HG03135 (cell line): ENCODE results near the gene HOXB7.

Experiments used
- ATAC-seq: cut with Tn5 transposase; IDR thresholded peaks from one replicate; pipeline ENCODE4 v1.9.1; 2021; ENCODE audit warnings: mild to moderate bottlenecking, moderate library complexity; ENCODE audit not compliant: unreplicated experiment

Gene HOXB7

DNA sequence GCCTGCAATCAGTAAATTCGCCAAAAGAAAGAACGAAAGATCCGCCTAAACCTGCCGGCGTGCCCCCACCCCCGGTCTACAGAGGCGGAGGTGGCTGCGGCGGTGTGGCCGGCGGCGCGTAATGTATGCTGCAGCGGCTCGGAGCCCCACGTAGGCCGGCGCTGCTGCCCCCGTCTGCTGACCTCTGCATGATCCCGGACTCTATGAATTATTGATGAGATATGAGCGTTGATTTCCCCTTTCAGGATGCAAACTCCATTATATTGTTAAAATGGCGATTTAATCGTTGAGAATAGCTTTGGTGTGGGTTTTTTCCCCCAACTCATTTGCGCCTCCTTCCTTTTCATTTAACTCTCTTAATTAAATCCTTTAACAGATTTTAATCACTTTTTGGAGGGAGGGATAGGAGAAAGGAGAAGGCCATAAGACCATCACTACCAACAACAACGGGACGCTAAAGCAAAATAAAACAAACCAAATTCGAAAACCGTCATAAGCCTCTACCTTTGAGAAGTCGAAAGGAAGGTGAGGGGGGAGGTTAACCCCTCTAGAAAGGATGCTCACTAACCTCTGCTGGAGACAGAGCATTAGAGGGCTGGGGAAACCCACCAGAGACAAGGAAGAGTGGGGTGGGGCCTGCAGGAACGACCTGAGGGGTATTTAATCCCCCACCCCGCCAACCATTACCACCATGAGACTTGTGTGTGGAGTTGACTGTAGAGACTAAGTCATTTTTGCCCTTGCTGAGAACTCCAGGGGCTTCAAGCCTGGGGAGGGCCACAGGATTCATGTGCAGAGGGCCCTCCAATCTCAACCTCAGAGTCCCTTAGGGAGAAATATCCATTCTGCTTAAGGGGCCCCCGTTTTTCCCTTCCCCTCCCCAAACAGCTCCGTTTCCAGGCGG lies 24.2 kb downstream of the HOXB7 start:
- ATAC-seq = no peak

DNA sequence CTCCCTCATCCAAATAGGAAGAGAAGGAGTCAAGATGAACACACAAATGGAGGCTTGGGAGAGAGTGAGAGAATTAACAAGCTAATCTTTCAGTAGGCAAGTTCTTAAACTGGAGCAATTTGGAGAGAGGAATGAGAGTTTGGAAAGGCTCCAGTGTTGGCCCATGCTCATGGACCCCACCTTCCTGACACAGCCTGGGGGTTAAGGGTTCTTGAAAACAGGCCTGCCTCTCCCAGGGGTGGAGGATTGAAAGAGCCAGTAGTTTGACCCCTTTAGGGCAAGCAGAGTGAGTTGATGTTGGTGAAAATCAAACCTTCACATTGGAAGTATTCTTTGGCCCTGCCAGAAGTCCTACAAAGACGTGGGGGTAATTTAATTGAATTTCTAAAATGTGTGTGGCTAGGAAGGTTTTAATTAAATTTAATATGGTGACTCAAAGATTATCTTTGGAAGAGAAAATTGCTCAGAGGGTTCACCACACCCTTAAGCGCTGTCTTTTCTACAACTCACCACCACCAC lies 26.5 kb downstream of the HOXB7 start:
- no peak for ATAC-seq

DNA sequence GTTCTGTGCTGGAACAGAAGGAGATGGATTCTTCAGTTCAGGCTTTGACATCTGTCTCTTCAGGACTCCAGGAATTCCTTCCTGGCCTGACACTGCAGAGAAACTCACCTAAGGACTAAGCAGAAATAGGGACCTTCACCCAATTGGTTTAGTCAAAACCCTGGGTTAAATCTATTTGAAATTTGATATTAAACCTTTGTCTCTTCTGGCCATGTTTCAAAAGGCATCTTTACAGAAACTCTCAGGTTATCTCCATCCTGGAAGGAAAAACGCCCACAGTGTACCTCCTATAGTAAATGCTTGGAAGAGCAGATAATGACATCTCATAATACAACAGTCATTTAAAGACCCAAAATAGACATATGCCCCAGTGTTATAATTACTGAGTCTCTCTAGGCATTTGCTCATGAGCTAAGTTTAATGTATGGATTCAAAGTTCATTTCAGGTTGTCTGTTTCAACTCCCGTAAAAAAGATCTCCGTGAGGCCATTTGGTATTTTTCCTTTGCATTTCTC lies 27.1 kb downstream of the HOXB7 start:
- no peak for ATAC-seq

DNA sequence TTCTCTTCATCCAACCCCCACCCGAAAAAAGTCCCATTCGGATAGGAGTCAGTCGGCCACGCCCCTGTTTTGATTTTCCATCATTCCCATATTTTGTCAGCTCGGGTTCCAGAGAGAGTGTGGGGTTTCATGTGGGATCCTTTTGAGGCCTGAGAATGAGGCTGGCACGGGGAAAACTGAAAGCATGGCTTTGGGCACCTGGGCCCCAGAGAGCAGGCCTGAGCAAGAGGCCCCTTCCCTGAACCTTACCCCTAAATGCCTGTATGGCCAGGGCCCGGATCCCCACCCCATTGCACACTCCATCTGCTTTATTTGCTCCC lies 28.1 kb downstream of the HOXB7 start:
- no peak for ATAC-seq

DNA sequence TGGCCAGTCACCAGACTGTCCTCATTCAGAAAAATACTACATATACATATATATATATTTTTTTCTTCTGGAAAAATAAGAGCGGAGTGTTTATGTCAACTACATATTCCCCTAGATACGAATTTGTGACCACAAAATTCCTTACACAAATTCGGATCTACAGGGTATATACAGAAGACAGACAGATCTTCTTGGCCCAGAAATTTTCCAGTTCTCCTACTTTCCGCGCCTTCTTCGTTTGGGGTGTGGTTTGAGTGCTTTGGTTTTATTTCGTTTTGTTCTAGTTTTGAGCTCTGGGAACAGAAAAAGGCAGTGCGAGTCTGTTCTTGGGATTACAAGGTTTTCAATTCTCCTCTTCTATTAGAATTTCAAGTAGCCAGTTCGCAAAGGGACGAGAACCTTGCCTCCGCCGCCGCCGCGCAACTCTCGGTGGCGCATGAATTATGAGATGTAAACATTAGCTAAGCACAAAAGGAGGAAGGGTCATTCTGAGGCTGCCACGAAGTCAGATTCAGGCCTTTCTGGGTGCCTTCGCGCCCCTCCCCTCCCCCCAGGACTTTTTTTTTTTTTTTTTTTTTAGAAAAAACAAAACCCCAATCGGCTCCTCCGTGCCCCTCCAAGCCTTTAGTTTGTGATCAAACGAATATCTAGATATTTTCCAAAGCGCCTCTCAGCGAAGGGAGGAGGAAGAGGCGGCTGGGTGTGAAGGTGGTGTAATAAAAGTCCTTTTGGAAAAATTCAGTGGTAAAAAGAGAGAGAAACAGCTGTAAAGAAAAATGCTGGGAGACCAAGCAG lies 30.9 kb downstream of the HOXB7 start:
- ATAC-seq = no peak

DNA sequence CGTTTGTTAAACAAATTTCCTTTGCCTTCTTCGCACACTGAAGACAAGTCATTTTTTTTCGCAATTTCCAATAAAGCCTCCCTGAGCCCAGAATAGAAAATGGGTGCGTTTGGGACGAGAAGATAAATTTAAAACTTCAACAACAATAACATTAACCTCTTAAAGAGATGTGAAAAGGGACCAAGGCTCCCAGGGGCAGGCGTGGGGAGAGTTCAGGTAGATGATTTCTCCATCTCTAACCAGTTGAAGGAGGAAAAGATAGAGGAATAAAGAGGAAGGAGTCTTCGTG lies 31.4 kb downstream of the HOXB7 start:
- no peak for ATAC-seq

DNA sequence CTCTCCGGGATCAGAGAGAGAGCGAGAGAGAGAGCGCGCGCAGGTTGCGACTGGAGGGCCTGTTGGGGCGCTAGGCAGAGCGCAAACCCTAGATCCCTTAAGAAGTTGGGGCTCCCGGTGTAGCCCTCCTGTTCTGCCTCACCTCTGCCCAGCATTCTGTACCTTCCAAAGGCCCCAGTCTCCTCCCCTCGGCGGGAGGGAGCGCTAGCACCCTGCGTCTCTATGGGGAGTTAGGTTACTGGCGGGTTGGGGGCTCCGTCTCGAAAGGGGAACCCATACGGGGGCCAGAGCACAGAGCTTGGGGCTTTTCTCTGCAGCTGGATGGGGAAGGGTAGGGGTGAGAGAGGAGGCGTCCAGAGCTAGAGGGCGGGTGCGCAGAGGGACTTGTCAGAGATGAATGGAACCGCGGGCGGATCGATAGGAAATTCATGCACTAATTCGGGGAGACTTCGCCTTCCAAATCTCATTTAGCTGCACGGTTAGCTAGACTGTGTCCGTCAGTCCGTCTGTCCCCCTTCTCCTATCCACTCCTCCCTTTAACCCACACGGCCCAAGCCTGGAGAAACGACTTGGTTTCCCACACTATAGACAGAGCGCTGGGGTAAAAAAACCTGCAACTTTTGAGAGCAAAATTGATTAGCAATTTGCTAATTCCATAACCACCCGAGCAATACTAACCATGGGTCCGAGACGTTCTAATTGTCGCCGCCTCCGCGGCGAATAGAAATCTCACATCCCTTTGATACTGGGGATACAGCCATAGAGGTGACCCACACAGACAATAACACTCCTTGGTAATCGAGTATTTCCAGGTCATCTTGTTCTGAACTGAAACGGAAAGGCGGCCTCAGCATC lies 32.0 kb downstream of the HOXB7 start:
- no peak for ATAC-seq

DNA sequence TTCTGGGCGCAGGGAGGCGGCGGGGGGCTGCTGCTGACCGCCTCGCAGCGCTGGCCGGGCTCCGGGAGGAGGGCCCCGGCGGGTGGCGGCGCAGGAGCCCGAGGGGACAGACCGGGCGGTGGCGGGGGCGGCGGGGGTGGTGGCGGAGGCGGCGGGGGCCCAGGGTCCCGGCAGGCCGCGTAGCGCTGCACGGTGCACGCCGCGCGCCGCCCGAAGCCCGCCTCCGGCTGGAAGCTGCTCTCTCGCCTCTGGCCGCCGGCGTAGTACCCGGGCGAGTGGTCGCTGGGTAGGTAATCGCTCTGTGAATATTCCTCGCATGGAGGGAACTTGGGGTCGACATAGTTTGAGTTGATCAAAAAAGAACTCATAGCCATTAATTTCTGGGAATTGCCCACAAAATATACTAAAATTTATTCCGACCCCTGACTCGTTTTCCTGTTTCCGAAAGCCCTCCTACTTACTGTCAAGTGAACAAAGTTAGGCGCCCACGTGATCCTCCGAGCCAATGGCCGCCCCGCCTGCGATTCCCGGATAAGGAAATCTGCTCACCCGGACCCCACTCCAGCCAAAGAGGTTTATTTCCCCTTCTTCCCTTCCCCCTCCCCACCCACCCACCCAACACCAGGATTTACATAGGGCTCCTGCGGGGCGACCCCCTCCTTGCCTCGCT lies 32.7 kb downstream of the HOXB7 start, which contains the start of gene HOXB4:
Gene HOXB4, minus strand, starts transcription at position 405 of the 670 bp plus-strand sequence. Its CDS starts 31 bp downstream, at position 374.
- no peak for ATAC-seq

DNA sequence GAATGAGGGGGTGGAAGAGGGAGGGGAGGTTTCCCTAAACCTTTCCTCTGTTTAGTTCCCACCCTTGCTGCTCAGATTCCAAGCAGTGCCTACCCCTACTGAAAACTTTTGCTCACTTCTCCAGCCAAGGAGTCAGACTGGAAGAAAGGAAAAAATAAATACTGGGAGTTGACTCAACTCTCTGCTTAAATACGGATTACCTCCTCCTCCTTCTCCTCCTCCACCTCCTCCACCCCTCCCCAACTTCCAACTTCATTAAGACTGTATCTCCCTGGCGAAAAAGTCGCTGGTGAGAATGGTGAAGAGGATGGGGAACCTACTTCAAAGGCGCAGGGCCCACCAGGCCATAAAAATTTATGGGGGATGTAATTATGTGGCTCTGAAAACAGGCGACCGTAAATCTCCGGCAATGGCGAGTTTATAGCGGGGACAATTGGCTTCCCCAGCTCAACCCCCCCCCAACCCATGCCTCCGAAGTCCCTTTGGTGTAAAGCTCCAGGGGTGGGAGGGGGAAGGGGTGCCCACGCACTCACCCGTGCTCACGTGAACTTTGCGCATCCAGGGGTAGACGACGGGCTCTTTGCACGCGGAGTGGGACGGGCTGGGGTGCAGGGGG lies 33.4 kb downstream of the HOXB7 start:
- ATAC-seq = no peak

DNA sequence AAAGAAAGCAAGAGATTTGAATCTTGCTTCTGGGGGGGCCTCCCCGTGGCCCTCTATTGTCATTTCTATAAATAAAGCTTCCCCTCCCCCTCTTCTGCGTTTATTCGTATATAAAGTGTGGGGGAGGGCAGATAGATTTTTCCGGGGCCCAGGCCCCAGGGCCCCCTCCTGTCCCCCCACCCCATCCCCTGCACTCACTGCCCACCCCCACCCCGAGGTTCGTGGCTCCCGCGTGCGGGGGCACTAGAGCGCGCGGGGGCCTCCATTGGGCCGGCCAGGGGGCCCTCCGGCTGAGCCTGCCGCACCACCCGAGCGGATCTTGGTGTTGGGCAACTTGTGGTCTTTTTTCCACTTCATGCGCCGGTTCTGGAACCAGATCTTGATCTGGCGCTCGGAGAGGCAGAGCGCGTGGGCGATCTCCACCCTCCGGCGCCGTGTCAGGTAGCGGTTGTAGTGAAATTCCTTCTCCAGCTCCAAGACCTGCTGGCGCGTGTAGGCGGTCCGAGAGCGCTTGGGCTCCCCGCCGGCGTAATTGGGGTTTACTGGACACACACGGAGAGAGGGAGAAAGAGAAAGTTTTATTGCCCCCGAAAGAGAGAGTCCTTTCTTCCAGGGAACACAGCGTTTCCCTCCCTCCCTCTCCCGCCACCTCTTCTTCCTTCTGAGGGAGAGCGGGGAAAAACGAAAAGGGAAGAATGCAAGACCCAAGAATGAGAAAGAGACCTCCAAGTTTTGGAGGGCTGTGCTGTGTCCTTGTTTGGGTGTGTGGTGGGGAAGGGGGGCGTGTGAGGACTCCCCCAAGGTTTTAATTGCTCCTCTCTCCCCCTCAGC lies 34.1 kb downstream of the HOXB7 start:
- ATAC-seq = no peak

DNA sequence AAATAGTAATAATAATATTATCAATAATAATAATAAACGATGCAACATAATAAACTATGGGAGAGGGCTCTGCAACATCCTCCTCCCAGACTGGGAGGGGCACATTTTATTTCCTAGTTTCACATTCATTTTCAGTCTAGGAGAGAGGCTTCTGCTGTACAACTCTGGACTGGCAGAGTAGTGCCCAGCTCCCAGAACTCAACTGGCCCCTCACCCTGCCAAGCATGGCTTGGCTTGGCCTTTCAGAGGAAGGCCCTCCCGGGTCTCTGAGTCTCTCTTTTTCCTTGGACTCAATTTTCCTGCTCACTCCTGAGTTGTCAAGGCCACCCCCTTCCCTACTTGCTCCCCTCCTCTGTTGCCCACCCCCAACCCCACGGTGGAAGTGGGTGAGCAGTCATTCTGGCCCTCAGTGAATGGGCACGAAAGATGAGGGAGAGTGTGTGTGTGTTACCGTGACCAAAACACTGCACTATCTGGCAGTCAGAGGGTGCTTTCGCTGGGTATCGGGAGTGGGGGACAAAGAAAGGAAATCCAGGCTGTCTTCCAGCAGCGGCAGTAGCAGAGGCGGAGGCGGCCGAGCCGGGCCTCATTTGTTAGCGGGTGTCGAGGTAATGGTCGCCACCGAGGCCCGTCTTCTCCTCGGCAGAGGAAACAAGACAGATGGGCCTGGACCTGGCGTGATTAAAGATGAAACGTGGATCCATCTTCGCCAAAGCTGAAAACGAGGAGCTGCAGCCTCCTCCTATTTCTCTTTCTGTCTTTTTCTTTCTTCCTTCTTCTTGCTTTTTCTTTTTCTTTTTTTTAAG lies 34.9 kb downstream of the HOXB7 start:
- no peak for ATAC-seq

DNA sequence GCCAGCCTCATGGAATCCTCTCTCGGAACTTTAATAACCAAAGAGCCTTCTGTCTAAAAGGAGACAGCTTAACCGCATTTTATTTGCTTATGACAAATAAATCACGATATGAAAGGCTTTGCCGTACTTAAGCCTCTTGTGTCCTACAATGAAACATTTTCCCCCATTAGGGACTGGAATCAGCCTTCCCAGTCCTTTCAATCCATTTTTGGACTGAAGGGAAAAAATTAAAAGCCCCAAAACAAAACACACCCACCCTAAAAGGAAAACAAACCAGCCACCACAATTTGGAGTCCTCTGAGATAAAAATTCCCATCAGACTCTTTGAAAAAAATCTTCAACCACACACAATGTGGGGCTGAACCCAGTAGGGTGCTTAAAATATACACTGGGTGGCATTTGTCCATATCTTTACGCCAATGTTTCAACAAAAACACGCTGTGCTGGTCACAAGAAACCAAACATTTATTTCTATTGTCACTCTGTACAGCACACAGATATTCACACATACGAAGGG lies 35.7 kb downstream of the HOXB7 start:
- ATAC-seq = no peak

DNA sequence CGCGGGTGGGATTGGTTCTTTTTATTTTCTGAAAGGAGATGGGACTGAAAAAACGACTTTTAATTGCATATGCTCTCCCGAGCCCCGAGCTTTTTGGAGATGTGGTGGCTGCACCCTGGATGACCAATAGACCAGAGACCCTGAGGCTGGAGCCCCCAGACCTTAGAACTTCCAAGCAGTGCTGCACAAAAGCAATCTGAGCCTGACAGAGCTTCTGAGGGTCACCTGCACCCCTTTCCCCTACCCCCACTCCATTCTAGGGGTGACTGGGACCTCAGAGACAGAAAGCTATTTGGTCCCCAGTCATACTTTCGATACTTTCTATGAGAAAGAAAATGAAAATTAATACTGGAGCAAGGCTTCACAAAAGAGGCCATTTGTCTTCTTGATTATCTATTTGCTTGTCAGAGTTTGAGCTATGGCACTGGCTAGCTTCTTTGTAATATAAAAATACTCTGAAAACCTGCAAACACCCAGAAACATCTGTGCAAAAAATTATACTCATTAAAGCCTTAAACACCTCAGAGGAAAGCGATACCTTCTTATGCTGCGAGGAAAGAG lies 36.2 kb downstream of the HOXB7 start:
- no peak for ATAC-seq

DNA sequence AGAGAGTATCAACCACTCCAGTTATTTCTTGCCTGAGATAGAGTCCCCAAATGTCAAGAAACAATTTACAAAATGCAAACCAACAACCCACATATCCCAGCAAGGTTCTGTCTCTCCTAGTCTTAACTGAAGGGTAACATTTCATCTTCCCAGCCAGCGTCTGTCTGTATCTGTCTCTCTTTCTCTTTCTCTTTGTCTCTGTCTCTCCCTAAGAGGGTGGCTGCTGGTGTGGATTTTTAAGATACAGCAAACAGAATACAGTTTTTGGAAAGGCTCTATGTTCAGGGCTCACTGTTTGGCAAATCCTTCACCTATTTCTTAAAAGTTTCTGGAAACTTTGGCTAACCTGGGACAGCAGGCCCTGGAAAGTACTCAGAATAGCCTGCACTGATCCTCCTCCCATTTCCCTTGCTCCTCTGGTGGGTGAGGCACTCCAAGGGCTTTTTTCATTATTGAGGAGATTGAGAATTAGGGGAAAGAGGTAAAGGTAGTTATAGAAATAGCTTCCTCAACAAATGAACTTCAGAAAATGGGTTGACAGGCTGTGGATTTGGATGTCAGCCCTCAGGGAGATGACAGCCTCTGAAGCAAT lies 38.9 kb downstream of the HOXB7 start:
- no peak for ATAC-seq

DNA sequence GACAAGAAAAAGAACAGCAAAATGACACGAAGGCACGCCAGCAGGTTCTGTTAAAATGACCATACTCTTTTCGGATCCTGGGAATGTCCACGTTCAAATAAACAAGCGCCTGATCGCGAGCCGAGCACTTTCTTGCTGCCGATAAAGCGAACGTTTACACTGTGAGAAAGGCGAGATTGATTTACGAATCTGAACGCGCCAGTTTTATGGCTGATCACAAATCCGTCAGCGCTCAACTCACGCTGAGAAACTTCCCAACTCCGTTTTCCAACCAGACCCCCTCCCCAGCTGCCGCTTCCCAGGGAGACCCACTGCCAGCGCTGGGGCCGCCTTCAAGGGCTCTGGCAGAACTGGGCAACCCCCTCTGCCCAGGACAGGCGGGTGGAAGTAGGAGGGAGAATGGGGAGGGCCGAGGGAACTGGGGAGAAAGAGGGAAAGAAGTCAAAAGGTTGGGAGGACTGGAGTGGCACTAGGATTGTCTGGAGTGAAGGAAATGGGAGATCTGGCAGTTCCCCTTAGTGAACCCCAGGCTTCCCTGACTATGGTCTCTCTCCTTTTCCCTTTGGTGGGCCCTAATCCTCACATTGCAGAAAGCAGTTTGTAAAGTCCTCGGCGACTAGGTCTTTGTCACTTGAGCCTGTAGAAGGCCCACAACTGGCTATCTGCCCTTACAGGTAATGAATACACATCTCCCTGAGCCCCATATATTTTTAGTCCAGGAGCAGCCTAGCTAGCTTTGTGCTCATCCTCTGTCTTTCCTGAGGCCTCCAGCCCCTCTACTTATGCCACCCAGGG lies 39.6 kb downstream of the HOXB7 start:
- no peak for ATAC-seq

DNA sequence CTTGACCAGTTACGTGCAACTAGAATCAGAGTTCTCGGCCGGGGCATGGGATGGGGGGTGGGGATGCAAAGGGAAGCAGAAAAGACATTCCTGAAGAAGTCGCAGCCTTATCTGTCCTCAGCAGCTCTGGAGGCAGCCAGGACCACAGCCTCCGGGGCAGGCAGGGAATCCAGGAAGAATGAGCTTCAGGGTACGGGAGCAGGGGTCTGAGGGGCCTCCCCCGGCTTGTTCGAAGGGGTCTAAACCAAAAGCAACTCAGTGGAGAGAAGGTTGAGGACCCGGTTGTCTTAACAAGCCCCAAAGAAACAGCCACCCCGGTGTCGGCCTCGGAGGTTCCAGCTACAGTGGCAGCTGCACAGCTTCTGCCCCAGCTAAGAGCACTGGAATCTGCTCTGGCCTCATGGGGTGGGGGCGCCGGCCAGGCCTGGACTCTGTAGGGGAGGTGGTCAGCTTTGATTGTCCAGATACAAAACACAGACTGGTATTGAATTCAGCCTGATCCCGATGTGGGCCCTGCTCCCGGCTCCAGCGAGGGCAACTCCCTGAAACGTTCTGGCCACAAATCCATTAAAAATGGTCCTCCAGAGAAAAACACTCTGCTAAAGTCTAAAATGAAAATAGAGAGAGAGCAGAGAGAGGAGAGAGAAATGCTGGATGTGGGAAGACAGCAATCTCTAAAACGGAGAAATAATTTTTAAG lies 40.3 kb downstream of the HOXB7 start:
- no peak for ATAC-seq
